ENCODE results near the gene TULP3.

DNA sequence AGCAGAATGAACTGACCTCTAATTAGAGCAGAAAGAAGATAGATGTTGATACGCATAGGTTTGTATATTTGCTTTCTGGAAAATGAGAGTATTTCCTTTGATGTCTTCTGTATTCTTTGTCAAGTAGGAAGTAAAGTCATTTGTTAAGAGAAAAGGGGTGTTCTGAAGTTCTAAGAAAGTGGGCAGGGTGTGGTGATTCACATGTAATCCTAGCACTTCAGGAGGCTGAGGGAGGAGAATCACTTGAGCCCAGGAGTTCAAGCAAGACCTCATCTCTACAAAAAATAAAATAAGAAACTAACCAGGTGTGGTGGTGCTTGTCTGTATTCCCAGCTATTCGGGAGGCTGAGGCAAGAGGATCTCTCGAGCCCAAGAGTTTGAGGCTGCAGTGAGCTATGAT is 10.8 kb upstream of the TULP3 start:
- TF ChIP-seq, protein P1, sequence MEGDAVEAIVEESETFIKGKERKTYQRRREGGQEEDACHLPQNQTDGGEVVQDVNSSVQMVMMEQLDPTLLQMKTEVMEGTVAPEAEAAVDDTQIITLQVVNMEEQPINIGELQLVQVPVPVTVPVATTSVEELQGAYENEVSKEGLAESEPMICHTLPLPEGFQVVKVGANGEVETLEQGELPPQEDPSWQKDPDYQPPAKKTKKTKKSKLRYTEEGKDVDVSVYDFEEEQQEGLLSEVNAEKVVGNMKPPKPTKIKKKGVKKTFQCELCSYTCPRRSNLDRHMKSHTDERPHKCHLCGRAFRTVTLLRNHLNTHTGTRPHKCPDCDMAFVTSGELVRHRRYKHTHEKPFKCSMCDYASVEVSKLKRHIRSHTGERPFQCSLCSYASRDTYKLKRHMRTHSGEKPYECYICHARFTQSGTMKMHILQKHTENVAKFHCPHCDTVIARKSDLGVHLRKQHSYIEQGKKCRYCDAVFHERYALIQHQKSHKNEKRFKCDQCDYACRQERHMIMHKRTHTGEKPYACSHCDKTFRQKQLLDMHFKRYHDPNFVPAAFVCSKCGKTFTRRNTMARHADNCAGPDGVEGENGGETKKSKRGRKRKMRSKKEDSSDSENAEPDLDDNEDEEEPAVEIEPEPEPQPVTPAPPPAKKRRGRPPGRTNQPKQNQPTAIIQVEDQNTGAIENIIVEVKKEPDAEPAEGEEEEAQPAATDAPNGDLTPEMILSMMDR (optimal IDR thresholded peaks at IDR 0.05 in 1 of 3, IDR thresholded peaks at IDR 0.05 in 1 of 3, conservative IDR thresholded peaks at IDR 0.05 in 1 of 3; ENCODE audit: extremely low read depth in 1 of 3, insufficient read depth in 2 of 3, low read length in 3 of 3): no peak
- no peak for TF ChIP-seq EZH2 (IDR thresholded peaks at IDR 0.05; ENCODE audit: low read length)

All from keratinocyte (primary cell).